ENCODE measurements around the gene YARS2.
"Not testable (repeated sequence)": the region's sequence is repeated elsewhere in the genome, so short reads cannot be mapped to it uniquely, and the experiment has no call there.

The YARS2 gene

GRCh38 chr12:32753605-32754004 lies 2.1 kb downstream of the YARS2 start:
- no peak for DNase-seq (ENCODE audit: low read depth in 2 of 2)

- DNase-seq (ENCODE audit: low read depth in 2 of 2): no peak
Measured at GRCh38 chr12:32743264-32743663, 12.4 kb downstream of the YARS2 start.

GRCh38 chr12:32742133-32742532 lies 13.6 kb downstream of the YARS2 start:
- DNase-seq (ENCODE audit: low read depth in 2 of 2): no peak

GRCh38 chr12:32739279-32739678 lies 16.4 kb downstream of the YARS2 start:
- no peak for DNase-seq (ENCODE audit: low read depth in 2 of 2)

GRCh38 chr12:32737715-32738114 lies 18.0 kb downstream of the YARS2 start:
- DNase-seq (ENCODE audit: low read depth in 2 of 2): no peak

GRCh38 chr12:32736445-32736844 lies 19.3 kb downstream of the YARS2 start:
- DNase-seq (ENCODE audit: low read depth in 2 of 2): no peak

GRCh38 chr12:32734952-32735351 lies 20.7 kb downstream of the YARS2 start:
- no peak for DNase-seq (ENCODE audit: low read depth in 2 of 2)

GRCh38 chr12:32727237-32727636 lies 28.5 kb downstream of the YARS2 start:
- no peak for DNase-seq (ENCODE audit: low read depth in 2 of 2)

- DNase-seq (ENCODE audit: low read depth in 2 of 2): no peak
Measured at GRCh38 chr12:32726286-32726685, 29.4 kb downstream of the YARS2 start.

GRCh38 chr12:32725308-32725707 lies 30.4 kb downstream of the YARS2 start:
- not testable (repeated sequence) for DNase-seq (ENCODE audit: low read depth in 2 of 2)

- no peak for DNase-seq (ENCODE audit: low read depth in 2 of 2)
Measured at GRCh38 chr12:32718926-32719325, 36.8 kb downstream of the YARS2 start.

- no peak for DNase-seq (ENCODE audit: low read depth in 2 of 2)
Measured at GRCh38 chr12:32714772-32715171, 40.9 kb downstream of the YARS2 start.

GRCh38 chr12:32708926-32709325 lies 46.8 kb downstream of the YARS2 start:
- DNase-seq (ENCODE audit: low read depth in 2 of 2): no peak

GRCh38 chr12:32706335-32707024 lies 49.2 kb downstream of the YARS2 start:
- DNase-seq (ENCODE audit: low read depth in 2 of 2): no peak

- no peak for DNase-seq (ENCODE audit: low read depth in 2 of 2)
Measured at GRCh38 chr12:32705783-32706182, 49.9 kb downstream of the YARS2 start.

- DNase-seq (ENCODE audit: low read depth in 2 of 2): no peak
Measured at GRCh38 chr12:32702946-32703345, 52.8 kb downstream of the YARS2 start.

- no peak for DNase-seq (ENCODE audit: low read depth in 2 of 2)
Measured at GRCh38 chr12:32702473-32702872, 53.2 kb downstream of the YARS2 start.

GRCh38 chr12:32699437-32699836 lies 56.3 kb downstream of the YARS2 start:
- DNase-seq (ENCODE audit: low read depth in 2 of 2): not testable (repeated sequence)

GRCh38 chr12:32698285-32698684 lies 57.4 kb downstream of the YARS2 start:
- DNase-seq (ENCODE audit: low read depth in 2 of 2): no peak

- DNase-seq (ENCODE audit: low read depth in 2 of 2): no peak
Measured at GRCh38 chr12:32697445-32697844, 58.3 kb downstream of the YARS2 start.
